ENCODE results near the gene FBXO48.

- TF ChIP-seq CTCF (conservative IDR thresholded peaks at IDR 0.05; ENCODE audit: low read length) (no peak), EZH2phosphoT487 (IDR thresholded peaks at IDR 0.05; ENCODE audit: borderline replicate concordance) (no peak)
These were observed 40.6 kb downstream of the FBXO48 start for GRCh38 chr2:68426446-68426845.
